Common myeloid progenitor, CD34-positive (primary cell): ENCODE results near the gene RNH1.

Experiments used
- CTCF ChIA-PET: fragments of 350-600 bp; sonication (Branson Sonifier 250); formaldehyde crosslinking; loops from one replicate; lab custom pipeline; 2021; ENCODE audit warnings: antibody characterized with exemption; lab: Charles Lee
- POLR2A ChIA-PET: fragments of 350-600 bp; sonication (Branson Sonifier 250); formaldehyde crosslinking; loops from one replicate; lab custom pipeline; 2021; ENCODE audit warnings: antibody characterized with exemption; lab: Charles Lee
- DNase-seq, 3 donors: peaks; one replicate each; pipeline versions ENCODE4 v3.0.0 to v3.0.0-alpha.2; 2013
- H3K27ac ChIP-seq, 2 experiments: 1 replicate in 1 of 2; 2 replicates in 1 of 2; pipeline ENCODE4 v1.7.0; 2013; ENCODE audit warnings: inconsistent platforms in 2 of 2, low read length in 2 of 2, mild to moderate bottlenecking in 2 of 2, low read depth in 1 of 2, moderate library complexity in 1 of 2; ENCODE audit not compliant: severe bottlenecking in 2 of 2, insufficient read depth in 1 of 2, poor library complexity in 1 of 2
- H3K27me3 ChIP-seq, 5 experiments: replicated peaks in 2 of 5; 1 replicate in 3 of 5; 2 replicates in 2 of 5; pipeline versions ENCODE4 v1.6.1 to v1.7.0; 2013; ENCODE audit warnings: low read length in 4 of 5, mild to moderate bottlenecking in 2 of 5, moderate library complexity in 2 of 5, inconsistent platforms in 1 of 5; ENCODE audit not compliant: insufficient read depth in 5 of 5, control insufficient read depth in 4 of 5
- H3K36me3 ChIP-seq, 4 experiments: 1 replicate in 2 of 4; 2 replicates in 2 of 4; pipeline versions ENCODE4 v1.6.1 to v1.7.0; 2013; ENCODE audit warnings: low read length in 3 of 4, control low read depth in 1 of 4, mild to moderate bottlenecking in 1 of 4; ENCODE audit not compliant: control insufficient read depth in 4 of 4, insufficient read depth in 4 of 4
- H3K4me1 ChIP-seq, 4 experiments: 1 replicate in 3 of 4; 2 replicates in 1 of 4; pipeline versions ENCODE4 v1.6.1 to v1.7.1; 2013; ENCODE audit warnings: low read length in 3 of 4, mild to moderate bottlenecking in 3 of 4, control low read depth in 1 of 4, inconsistent platforms in 1 of 4, moderate library complexity in 1 of 4; ENCODE audit not compliant: control insufficient read depth in 4 of 4, insufficient read depth in 4 of 4; ENCODE audit errors: control extremely low read depth in 1 of 4
- H3K4me3 ChIP-seq, 7 experiments: 1 replicate in 4 of 7; 2 replicates in 3 of 7; pipeline versions ENCODE4 v1.5.1 to v1.7.0; 2013; ENCODE audit warnings: mild to moderate bottlenecking in 7 of 7, low read length in 6 of 7, moderate library complexity in 6 of 7, inconsistent platforms in 2 of 7, low read depth in 2 of 7, control low read depth in 1 of 7; ENCODE audit not compliant: insufficient read depth in 4 of 7, control insufficient read depth in 1 of 7; ENCODE audit errors: extremely low read depth in 1 of 7
- H3K9me3 ChIP-seq, 5 experiments: 1 replicate in 4 of 5; 2 replicates in 1 of 5; pipeline versions ENCODE4 v1.6.1 to v1.7.1; 2013; ENCODE audit warnings: low read length in 4 of 5, mild to moderate bottlenecking in 2 of 5, inconsistent platforms in 1 of 5, low read depth in 1 of 5, moderate library complexity in 1 of 5; ENCODE audit not compliant: control insufficient read depth in 4 of 5, insufficient read depth in 2 of 5; ENCODE audit errors: control extremely low read depth in 1 of 5
- WGBS: methylation state at CpG from one replicate; pipeline ENCODE4 v1.1.5; 2013; ENCODE audit not compliant: insufficient coverage; 5-methylcytosine and 5-hydroxymethylcytosine counted together

Gene RNH1

GRCh38 chr11:490930-491260 lies 16.1 kb downstream of the RNH1 start:
- ChIA-PET CTCF (no interaction called here), POLR2A (interaction anchor here (1.1 kb wide), 1 partner anchor 15 kb away, joined by 3 read pairs; no protein-coding TSS in a partner anchor)
- Histone ChIP-seq H3K36me3 (peaks cover 2 to 58% (median 40%) of the 10 kb centered on the region in 4 experiments), H3K27me3 (no peaks in the 10 kb centered on the region), H3K4me1 (no peaks in the 10 kb centered on the region), H3K9me3 (no peaks in the 10 kb centered on the region), H3K27ac (no peak overlapping the region), H3K4me3 (no peak overlapping the region)
- 97% methylated on average over 15 of the region's 15 CpGs for WGBS
- DNase-seq = no peak

GRCh38 chr11:490186-490929 lies 16.7 kb downstream of the RNH1 start:
- H3K36me3 ChIP-seq = peaks cover 2 to 53% (median 36%) of the 10 kb centered on the region in 4 experiments
- CTCF ChIA-PET = no interaction called here

GRCh38 chr11:489610-490185 lies 17.3 kb downstream of the RNH1 start:
- Histone ChIP-seq H3K36me3 (peaks cover 2 to 46% (median 29%) of the 10 kb centered on the region in 4 experiments), H3K9me3 (no peaks in the 10 kb centered on the region), H3K27ac (no peak overlapping the region), H3K4me1 (no peaks in the 10 kb centered on the region), H3K4me3 (no peak overlapping the region), H3K27me3 (no peaks in the 10 kb centered on the region)
- DNase-seq = no peak
- WGBS = 96% methylated on average over 37 of the region's 37 CpGs
- ChIA-PET POLR2A (no interaction called here), CTCF (no interaction called here)

More at GRCh38 chr11:490186-490929, 16.7 kb downstream of the RNH1 start:
- DNase-seq = no peak
- Histone ChIP-seq H3K4me1 (no peaks in the 10 kb centered on the region), H3K27ac (no peak overlapping the region), H3K4me3 (no peak overlapping the region), H3K9me3 (no peaks in the 10 kb centered on the region), H3K27me3 (no peaks in the 10 kb centered on the region)
- POLR2A ChIA-PET = interaction anchor here (1.1 kb wide), 1 partner anchor 15 kb away, joined by 3 read pairs; no protein-coding TSS in a partner anchor
- 98% methylated on average over 32 of the region's 38 CpGs for WGBS

GRCh38 chr11:488992-489391 lies 18.1 kb downstream of the RNH1 start:
- WGBS = 98% methylated on average over 19 of the region's 19 CpGs
- CTCF ChIA-PET = no interaction called here
- H3K4me1 ChIP-seq = no peaks in the 10 kb centered on the region
- no peak for DNase-seq
- no peaks in the 10 kb centered on the region for H3K27me3 ChIP-seq
- peaks cover 2 to 39% (median 25%) of the 10 kb centered on the region in 4 experiments for H3K36me3 ChIP-seq
- POLR2A ChIA-PET = no interaction called here
- no peak overlapping the region for H3K4me3 ChIP-seq
- peaks cover 0 to 2% (median 0%) of the 10 kb centered on the region in 5 experiments for H3K9me3 ChIP-seq
- no peak overlapping the region for H3K27ac ChIP-seq

GRCh38 chr11:488579-488978 lies 18.5 kb downstream of the RNH1 start:
- H3K4me3 ChIP-seq = no peak overlapping the region
- ChIA-PET POLR2A (no interaction called here), CTCF (no interaction called here)
- WGBS = over 99% methylated on average over 16 of the region's 19 CpGs
- no peaks in the 10 kb centered on the region for H3K27me3 ChIP-seq
- H3K4me1 ChIP-seq = no peaks in the 10 kb centered on the region
- peaks cover 0 to 3% (median under 1%) of the 10 kb centered on the region in 5 experiments for H3K9me3 ChIP-seq
- H3K36me3 ChIP-seq = peaks cover 2 to 37% (median 23%) of the 10 kb centered on the region in 4 experiments
- no peak overlapping the region for H3K27ac ChIP-seq
- DNase-seq = no peak

GRCh38 chr11:488062-488461 lies 19.0 kb downstream of the RNH1 start:
- Histone ChIP-seq H3K36me3 (peaks cover 2 to 36% (median 20%) of the 10 kb centered on the region in 4 experiments), H3K27ac (no peak overlapping the region), H3K4me3 (no peak overlapping the region), H3K4me1 (no peaks in the 10 kb centered on the region), H3K27me3 (no peaks in the 10 kb centered on the region), H3K9me3 (peaks cover 0 to 3% (median 2%) of the 10 kb centered on the region in 5 experiments)
- DNase-seq = no peak
- 100% methylated on average over 21 of the region's 25 CpGs for WGBS
- ChIA-PET POLR2A (no interaction called here), CTCF (no interaction called here)

- H3K4me3 ChIP-seq = no peak overlapping the region
- no peak for DNase-seq
- 98% methylated on average over 19 of the region's 22 CpGs for WGBS
- CTCF ChIA-PET = no interaction called here
- H3K9me3 ChIP-seq = peaks cover 0 to 4% (median 2%) of the 10 kb centered on the region in 5 experiments
- no peaks in the 10 kb centered on the region for H3K27me3 ChIP-seq
- POLR2A ChIA-PET = interaction anchor here (0.6 kb wide), 1 partner anchor 105 kb away, joined by 4 read pairs; no protein-coding TSS in a partner anchor
- H3K4me1 ChIP-seq = no peaks in the 10 kb centered on the region
- H3K36me3 ChIP-seq = peaks cover 2 to 33% (median 17%) of the 10 kb centered on the region in 4 experiments
- no peak overlapping the region for H3K27ac ChIP-seq
Observed at GRCh38 chr11:487571-488021, 19.4 kb downstream of the RNH1 start.
